GM19240 (cell line): Measurements from ENCODE around the gene CNNM2.
A peak's percentile ranks its signal among the peaks of the same experiment; 100 is the strongest.

Experiments
- DNase-seq: peaks from one replicate; pipeline ENCODE4 v3.0.0; 2011; ENCODE audit warnings: low spot score; ENCODE audit not compliant: insufficient read length

The CNNM2 gene

DNA sequence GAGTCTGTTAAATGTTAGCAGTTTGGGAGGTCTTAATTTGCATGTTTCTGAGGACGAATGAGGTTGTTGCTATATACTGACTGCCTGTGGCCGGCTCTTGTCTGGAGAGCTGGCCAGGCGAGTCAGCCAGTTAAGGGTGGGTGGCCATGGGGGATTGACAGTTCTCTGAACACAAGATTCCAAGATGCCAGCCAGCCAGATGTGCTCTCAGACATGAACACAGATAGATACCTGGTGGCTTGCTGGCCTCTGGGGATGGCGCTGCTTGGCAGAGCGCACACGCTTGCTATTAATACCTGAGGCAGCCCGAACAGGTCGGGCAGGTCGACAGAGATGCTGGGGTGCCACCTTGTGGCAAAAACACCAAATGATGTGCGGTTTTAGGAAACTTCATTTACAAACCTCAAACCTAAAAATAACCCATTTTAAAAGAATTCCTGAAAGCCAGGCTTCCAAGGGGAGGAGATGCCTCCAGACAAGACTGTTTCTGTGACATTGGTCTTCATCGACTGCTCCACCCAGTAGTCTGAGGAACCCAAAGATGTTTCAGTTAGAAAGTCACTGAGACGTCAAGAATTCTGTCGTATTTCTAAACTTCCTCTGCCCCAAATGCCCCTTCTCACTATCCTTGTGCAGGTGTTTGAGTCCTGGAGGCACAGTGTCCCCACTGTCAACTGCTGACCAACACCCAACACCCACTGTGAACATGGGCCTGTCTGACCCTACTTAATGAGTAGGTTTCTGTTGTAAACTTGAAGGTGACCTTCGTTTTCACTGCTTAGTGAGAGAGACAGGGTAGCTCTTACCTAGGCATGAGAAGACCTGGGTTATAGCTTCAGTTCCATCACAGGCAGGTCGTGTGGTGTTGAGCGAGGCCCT is 151.6 kb downstream of the CNNM2 start:
- peak; percentile 54 for DNase-seq

DNA sequence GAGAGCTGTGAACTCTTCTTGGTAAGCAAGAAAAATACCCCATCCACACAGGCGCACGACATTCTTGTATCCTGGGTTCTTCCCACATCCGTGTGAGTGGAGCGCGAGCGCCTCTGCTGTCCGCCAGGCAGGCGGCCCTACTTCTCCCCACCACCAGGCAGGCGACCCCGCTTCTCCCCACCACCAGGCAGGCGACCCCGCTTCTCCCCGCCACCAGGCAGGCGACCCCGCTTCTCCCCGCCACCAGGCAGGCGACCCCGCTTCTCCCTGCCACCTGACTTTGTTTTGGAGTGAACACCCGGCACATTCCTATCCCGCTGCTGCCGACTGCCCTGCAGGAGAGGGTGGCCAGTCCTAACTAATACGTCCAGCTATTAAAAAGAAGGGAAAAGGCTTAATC is 154.2 kb downstream of the CNNM2 start:
- DNase-seq: no peak

DNA sequence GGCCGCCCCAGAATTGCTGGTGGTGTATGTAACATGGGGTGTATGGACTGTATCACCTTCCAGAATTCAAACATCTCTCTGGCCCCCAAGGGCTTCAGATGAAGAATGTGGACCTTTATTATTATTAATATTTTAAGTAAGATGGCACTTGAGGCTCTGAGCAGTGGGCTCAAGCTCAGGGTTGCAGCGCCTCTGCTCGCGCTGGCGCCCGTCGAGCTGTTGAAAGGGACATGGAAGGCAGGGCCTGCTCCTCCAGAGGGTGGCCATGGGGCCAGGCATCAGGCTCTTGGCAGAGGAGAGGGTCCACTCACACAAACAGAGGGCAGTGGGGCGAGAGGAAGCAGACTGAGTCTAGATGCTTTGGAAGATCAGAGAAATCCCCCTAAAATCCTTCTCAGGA is 154.8 kb downstream of the CNNM2 start:
- DNase-seq: no peak

DNA sequence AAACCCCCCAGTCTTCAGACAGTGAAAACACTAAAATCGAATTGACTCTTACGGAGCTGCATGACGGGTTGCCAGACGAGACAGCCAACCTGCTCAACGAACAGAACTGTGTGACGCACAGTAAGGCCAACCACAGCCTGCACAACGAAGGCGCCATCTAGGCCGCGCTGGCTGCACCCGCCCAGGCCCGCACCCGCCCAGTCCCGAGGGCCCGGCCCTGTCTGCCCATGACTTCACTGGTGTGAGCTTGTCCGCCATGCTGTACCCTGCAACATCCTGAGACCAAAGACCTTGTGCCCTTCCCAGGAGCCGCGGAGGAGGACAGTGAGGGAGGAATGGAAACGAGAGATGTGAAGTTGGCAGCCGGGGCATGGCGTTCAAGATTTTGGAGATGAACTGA is 158.9 kb downstream of the CNNM2 start:
- no peak for DNase-seq

DNA sequence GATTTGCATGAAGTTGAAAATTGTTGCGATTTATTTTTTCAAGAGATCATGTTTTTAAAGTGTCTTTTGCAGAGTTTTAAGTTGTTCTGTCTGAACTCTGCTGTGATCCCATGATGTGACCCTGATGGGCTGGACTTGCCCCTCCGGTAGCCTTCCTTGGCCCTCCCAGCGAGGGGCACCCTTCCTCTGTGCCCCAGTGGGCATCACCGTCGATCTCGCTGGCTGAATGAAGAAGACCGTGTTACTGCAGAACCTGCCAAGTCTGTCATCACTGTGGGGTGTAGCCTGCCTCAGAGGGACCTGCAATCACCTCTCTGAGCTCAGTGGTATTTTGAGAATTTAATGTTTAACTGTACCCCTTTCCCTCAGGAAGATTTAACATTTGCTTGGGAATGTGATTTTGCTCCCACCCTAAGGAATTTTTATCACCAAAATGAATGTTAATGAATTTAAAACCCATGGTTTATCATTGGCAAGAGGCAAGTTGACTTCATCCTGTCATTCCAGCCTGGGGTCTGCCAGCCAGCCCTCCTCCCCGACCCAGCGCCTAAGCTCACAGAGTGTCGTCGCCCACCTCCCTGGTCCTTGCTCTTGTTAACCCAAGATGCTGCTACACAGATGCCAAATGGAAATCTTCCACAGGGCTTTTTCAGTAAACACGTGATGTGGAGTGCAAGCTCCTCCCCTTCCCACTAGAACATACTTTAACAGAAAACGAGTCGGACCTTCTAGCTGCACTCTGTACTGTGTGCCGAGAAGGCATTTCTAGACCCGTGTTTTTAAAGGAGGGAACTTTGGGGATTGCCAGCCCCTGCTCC is 159.6 kb downstream of the CNNM2 start:
- DNase-seq: no peak

DNA sequence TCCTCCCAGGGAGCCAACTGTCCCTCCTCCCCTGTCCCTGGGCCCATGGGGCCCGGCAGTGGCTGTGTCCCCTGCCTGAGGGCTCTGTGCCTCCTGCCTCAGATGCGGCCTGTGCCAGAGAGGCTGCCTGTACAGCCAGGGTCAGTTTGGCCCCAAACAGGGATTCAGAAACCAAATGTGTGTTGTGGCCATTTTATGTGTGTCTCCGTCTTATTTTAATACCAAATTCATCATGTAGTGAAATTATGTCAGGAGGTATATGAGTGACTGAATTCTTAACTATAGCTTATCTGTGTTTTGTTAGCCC is 160.2 kb downstream of the CNNM2 start:
- no peak for DNase-seq

DNA sequence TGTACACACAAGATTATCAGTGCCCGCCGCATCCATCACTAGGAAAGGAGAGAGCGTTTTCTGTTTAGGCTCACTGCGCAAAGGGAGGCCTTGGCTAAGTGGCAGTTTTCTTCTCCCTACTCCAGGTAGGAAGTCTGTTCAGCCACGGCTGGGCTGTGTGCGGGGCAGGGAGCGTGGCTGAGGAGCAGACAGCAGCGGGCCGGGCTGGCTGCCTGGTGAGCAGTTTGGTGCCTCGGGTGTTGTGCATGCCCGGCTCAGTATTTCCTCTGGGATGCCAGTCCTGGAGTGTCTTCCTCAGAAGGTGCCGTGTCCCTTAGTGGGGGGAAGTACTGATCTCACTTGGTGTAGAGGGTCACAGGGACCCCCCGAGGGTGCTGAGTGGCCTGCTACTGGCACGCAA is 160.6 kb downstream of the CNNM2 start:
- DNase-seq: no peak

DNA sequence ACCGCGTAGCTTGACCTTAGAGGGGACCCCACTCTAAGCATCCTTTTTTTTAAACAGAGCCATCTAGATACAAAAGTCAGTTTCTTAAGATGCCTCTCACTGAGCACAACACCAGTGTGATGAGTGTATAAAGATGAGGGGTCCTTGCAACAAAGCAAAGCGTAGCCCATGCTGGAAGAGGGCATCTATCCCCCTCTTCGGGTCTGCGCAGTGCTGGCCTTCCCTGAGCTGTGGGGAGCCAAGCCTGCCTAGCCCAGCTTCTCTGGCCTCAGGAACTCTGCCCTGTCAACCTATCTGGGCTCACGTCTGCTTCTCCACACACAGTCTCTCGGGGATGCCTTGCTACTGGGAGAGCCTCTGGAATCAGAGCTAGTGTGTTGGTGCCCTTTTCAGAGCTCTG is 161.0 kb downstream of the CNNM2 start:
- DNase-seq: no peak

DNA sequence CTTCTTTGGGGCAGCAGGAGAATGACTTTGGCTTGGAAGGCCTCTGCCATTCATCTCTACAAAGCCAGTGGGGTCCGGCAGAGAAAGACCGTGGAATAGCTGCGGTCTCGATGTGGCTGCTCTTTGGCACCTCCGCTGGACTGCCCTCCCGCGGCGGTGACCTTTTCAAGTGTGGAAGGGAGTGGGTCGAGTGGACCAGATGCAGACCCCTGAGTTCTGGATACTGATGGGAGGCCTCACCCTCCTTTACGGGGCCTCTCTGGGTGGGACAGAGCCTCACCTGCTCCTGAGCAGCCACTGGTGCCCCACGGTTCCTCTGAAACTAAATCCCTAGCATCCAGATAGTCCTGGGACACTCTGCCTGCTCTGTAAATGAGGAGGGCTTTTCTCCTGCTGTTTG is 161.9 kb downstream of the CNNM2 start:
- no peak for DNase-seq

DNA sequence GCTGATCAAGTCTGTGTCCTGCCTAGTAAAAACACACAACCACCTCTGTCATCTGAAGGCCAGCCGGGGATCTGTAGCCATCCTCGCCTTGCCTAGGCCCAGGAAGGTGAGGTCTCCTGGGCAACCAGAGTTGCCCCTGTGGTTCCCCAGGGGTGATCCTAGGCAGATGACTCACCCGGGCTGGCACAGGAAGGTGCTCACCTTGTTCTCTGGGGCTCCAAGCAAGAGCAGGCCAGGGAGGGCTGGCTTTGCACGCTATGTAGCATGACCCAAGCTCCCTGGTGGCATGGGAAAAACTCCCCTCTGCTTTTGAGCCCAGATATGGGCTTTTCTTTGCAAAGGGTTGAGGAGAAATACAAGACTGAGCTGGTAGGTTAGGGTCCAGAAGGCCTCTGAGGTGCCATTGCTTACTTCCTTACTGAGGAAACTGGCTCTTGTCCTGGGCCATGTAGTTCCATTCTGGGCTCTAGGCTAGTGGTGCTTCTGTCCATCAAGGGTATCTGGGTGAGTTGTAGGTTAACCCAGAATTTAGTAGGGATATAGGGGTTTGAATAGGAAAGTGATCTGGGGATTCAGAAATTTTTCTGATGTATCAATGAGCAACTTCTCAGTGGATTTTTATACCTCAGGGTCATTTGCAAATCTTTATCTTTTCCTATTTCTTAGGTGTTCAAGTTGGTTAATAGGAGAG is 162.9 kb downstream of the CNNM2 start:
- DNase-seq: no peak

DNA sequence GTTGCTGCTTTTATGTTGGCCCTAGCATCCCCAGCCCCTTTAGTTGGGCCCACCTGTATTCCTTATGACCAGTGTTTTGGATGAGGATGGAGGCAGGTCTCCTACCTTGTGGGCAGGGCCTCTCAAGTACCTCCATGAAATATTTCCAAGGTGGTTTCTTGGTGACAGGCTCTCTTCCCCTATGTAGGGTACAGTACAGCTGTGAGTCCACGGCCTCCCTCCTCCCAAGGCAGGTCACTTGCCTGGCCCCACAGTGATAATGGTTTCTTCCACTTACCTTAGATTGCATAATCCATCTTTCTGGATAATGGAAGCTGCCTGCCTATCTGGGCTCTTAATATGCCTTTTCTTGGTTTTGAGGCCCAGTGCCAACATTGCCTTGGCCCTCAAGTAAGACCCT is 164.6 kb downstream of the CNNM2 start:
- no peak for DNase-seq

DNA sequence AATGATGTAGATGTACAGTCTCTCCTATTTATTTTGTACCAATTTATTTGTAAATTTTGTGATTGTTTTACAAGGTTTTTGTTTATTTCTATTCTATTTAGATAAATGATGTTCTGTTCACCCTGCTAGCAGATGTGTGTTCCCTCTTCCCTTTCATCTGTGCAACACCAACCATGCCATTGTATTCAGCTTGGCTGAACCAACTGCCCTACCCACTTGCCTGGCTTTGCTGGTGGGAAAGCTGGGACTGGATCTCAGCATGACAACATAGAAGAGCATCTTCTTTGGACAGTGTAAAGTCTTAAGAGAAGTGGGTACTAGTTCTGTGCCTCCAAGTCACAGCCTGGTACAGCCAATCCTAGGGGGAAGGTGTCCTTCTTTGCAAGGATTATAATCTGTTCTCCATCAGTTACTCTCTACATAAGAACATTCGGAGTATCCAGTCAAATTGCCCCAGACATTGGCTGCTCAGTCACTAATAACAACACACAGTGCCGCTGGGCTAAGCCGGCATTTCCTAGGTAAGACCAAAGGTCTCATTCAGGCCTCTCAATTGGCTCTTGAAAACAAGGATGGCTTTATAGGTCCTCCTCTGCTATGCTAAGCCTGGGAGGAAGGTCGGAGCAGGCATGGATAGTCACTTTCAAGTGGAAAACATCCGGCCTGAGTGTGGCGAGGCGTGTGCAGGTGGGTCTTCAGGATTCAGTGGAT is 165.3 kb downstream of the CNNM2 start:
- no peak for DNase-seq

DNA sequence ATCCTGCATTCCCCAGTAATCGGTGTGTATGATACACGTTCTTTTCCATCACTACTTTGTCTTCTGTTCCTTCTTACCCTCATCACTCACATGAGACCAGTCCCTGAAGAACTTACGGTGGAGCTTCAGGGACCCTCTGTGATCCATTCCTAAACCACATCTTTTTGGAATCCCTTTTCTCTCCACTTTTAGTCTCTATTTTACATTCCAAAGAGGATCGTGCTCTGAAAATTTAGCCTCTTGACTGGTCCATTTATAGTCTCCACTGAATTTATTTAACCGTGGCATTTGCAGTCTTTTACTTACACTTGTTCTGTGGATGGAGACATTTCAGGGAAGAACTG is 165.9 kb downstream of the CNNM2 start:
- no peak for DNase-seq

DNA sequence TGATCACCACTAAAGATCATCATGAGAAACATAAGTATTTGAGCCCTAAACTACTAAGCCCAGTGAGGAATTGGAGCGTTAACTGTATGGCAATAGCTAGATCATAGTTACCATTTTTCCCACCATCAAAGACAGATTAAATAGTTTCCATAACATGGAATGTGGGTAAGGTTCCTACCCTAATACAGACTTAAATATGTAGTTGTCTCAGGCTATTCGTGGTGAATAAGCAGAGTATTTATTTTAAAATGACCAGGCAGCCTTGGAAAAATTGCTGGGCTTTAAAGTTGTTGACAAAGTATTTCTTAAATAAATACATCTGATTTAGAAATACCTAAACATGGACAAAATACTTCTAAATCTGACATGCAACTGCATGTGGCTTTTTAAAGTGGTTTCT is 168.2 kb downstream of the CNNM2 start:
- no peak for DNase-seq

DNA sequence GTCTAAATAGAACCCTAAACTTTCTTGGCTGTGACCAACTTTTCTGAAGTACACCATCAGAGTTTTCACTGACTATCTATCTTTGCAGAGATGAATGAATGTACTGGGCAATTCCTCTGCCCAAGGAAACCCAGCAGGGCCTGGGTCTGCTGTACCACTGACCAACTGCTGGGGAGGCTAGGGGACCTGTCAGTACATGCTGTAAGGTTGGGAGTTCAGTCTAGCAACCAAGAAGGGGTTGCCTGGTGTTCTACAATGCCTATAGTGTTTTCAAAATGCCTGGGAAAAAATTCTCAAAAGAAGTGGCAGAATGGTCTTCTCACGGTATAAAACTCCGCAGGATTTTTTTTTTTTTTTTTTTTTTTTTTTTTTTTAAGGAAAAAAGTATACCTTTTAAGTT is 168.7 kb downstream of the CNNM2 start:
- DNase-seq: no peak

DNA sequence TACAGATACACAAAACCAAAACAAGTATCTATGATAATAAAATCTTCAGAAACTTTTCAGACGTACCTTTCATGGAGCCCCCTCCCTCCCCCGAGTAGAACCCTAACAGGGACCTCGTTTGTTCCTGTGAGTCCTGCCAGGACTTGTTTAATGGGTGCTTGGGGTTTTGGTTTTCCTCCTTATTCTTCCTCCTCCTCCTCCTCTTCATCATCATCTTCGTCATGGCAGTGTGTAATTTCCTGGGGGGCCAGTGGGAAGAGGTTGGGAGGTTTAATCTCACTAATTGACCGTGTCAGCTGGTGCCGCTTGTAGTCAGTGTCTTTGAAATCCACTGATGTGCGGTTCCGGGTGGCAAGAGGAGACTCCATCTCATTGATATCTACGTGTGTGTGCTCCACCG is 171.4 kb downstream of the CNNM2 start:
- DNase-seq: no peak

DNA sequence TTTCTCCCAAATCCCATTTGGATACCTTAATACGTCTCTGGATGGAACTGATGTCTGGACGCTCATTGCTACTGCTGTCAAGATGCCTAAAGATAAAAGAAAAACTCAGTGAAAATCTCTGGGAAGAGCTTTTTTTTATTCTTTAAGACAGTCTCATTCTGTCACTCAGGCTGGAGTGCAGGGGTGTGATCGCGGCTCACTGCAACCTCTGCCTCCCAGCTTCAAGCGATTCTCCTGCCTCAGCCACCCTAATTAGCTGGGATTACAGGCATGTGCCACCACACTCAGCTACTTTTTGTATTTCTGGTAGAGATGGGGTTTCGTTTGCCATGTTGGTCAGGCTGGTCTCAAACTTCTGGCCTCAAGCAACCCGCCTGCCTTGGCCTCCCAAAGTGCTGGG is 172.8 kb downstream of the CNNM2 start:
- no peak for DNase-seq

DNA sequence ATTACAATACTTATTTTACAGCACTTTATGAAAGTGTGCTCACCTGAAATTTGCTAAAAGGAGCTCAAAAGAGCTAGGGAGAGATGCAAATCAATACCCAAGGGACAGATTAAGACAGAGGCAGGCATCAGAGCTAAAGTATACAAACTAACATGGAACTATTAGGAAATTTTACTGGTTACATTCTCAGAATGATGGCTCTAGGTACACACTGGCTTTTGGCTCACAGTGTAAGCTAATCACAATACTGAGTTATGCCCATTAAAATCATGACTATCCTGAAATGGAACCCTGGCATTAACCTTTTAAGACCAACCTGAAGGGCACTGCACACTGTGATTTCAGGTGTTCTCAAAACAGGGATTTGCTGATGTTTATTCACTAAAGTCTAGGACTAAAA is 176.9 kb downstream of the CNNM2 start:
- no peak for DNase-seq

DNA sequence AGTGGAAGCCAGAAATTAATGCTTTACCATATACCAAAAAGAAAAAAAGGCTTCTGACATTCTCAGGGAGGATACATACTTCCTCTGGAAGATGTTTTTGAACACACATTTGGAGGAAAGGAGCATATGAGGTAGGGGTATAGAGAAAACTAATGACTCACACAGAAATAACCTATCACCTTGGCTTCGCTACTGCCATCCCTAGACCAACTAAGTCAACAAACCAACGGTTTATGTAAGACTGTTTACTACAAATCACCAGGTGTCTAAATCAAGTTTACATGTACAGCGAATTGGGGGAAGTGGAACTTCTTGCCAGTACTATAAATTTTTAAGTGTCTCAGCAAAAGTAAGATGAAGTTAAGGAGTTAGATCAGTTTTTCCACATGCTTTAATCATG is 178.0 kb downstream of the CNNM2 start:
- DNase-seq: no peak

DNA sequence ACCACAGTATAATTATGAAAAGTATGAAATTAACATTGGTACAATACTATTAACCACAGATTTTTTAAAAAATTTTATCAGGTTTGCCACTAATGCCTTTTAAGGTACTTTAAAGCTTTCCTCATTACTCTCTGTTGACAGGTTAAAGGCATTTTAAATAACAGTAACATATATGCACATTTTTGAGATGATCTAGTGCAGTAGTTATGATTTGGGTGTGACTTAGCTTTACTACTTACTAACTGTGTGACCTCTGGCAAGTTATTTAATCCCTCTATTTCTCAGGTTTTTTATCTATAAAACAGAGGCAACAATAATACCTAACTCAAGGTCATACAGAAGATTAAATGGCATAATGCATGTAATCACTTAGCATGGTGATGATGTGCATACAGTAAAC is 180.1 kb downstream of the CNNM2 start:
- no peak for DNase-seq

DNA sequence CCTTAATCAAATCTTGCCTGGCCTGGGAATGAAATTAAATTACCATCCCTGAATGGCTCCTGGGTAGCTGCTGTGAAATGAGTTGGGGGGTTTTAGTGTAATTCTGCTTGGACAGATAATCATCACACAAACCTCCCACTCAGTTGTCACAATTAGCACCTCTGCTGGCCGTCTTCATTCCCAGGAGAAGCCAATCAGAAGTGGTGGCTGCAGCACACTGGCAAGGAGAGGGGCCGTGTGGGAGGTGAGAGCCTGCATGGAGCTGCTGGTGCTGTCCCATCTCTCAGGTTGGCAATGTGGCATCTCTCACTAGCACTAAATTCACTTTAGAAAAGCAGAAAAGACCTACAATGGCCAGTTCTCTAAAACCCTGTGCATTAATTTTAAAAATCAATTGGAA is 182.5 kb downstream of the CNNM2 start:
- no peak for DNase-seq

DNA sequence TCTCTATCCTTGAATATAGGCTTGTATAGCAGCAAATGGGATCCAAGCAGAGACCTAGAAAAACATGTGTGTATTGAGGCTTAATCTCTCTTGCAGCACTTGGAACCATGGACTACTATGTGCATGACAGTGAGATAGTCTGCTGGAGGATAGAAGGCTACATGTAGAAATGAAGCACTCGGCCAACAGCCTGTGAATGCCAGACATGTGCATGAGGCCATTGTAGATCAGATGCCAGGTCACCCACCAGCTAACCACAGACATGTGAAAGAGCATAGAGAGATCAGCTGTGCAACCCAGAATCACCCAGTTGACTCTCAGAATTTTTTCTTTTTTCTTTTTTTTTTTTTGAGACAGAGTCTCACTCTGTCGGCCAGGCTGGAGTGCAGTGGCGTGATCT is 184.1 kb downstream of the CNNM2 start:
- no peak for DNase-seq
